T-helper 9 cell (primary cell): ENCODE results near the gene DOCK6.

Experiments used
- DNase-seq: peaks from one replicate; pipeline ENCODE4 v3.0.0-alpha.2; 2020
- total RNA-seq, 2 donors: gene quantifications; one replicate each; lab custom pipeline; 2026; lab: John Stamatoyannopoulos, UW

Gene DOCK6
- 0 to 0.48 reads per million in 2 donors for total RNA-seq

GRCh38 chr19:11261971-11262839, at the start of gene DOCK6:
DOCK6 (minus strand) TSS chr19:11262524; CDS start chr19:11262440, 84 bp downstream.
- no peak for DNase-seq

GRCh38 chr19:11306337-11306736, 44.0 kb upstream of the DOCK6 start:
- no peak for DNase-seq

GRCh38 chr19:11304936-11305335, 42.6 kb upstream of the DOCK6 start:
- no peak for DNase-seq

GRCh38 chr19:11300811-11301120, 38.4 kb upstream of the DOCK6 start:
- DNase-seq, result no peak

- no peak for DNase-seq
Observed at GRCh38 chr19:11299946-11300810, 37.9 kb upstream of the DOCK6 start.

GRCh38 chr19:11296264-11296663, 33.9 kb upstream of the DOCK6 start:
- no peak for DNase-seq

- no peak for DNase-seq
Observed at GRCh38 chr19:11295665-11296245, 33.4 kb upstream of the DOCK6 start, which contains the start of gene TSPAN16. TSPAN16 (plus strand) TSS chr19:11296160; CDS start chr19:11296298, 138 bp downstream.

- DNase-seq, result no peak
Observed at GRCh38 chr19:11295180-11295579, 32.9 kb upstream of the DOCK6 start.

- DNase-seq, result peak; percentile 73
Observed at GRCh38 chr19:11293433-11294389, 31.4 kb upstream of the DOCK6 start.

- DNase-seq, result no peak
Observed at GRCh38 chr19:11291991-11292390, 29.7 kb upstream of the DOCK6 start.

- DNase-seq, result no peak
Observed at GRCh38 chr19:11291415-11291814, 29.1 kb upstream of the DOCK6 start.

GRCh38 chr19:11290256-11290655, 27.9 kb upstream of the DOCK6 start:
- no peak for DNase-seq

GRCh38 chr19:11288349-11288748, 26.0 kb upstream of the DOCK6 start:
- no peak for DNase-seq

GRCh38 chr19:11286312-11286974, 24.1 kb upstream of the DOCK6 start:
- no peak for DNase-seq

GRCh38 chr19:11284515-11284914, 22.2 kb upstream of the DOCK6 start:
- DNase-seq, result no peak

- DNase-seq, result no peak
Observed at GRCh38 chr19:11281356-11282049, 19.2 kb upstream of the DOCK6 start.

GRCh38 chr19:11279505-11280236, 17.3 kb upstream of the DOCK6 start:
- DNase-seq, result peak; percentile 7

GRCh38 chr19:11278670-11279069, 16.3 kb upstream of the DOCK6 start:
- no peak for DNase-seq

GRCh38 chr19:11274533-11275086, 12.3 kb upstream of the DOCK6 start:
- no peak for DNase-seq

- no peak for DNase-seq
Observed at GRCh38 chr19:11273989-11274388, 11.7 kb upstream of the DOCK6 start.
